Measurements from ENCODE around the gene GNAO1.

Gene GNAO1

DNA sequence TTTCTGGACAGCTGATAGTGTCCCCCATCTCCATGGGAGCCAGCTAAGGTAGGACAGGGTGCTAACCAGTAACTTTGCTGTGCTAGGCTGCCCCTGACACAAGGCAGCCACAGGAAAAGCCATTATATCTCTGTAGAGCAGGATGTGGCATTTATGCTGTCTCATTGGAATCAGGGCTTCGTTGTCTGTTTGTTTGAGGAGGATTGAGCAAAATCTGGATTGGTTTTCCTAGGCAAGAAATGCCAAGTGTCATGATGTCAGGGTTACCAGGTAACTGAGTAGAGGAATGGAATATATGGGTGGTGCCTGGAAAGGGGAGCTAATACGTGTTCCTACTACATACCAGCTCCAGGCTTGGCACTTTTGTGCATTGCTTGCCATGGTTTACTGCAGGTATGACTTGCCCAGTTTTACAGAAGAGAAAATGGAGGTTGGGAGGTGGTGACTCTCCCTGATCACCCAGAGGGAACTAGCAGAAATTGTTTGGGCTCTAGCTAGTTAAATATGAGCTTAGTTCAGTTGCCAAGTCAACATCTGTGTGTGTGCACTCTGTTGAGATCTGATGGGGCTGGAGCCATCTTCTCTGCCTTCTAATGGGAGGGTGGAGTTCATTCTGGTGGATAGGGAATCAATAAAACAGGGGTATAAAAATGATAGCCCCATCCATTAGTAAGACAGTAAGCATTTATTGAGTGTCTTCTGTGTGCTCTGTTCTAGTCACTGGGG is 33.9 kb downstream of the GNAO1 start:
- no peak for TF ChIP-seq RARB (CRISPR knock-in tag; IDR thresholded peaks at IDR 0.05)
- TF ChIP-seq SNAI2 (CRISPR knock-in tag; IDR thresholded peaks at IDR 0.05): no peak
- TF ChIP-seq ZFP30 (CRISPR knock-in tag; IDR thresholded peaks at IDR 0.05): no peak
- no peak for ATAC-seq

DNA sequence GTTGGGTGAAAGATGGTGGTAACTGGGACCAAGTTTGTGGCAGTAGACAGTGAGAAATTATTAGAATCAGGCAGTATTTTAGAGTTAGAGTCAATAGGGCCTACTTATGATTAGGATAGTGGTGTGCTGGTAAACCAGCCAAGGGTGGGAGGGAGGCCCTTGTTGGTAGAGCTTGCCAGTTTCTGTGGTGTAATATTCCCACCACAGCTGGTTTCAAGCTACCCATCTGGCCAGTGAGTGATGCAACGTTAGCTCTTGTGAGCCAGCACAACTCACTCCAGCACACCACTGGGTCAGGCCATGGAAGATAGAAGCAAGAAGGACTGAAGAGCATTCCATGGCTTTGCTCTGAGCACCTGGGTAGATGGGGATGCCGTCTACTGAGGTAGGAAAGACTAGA is 34.9 kb downstream of the GNAO1 start:
- TF ChIP-seq CSDC2 (CRISPR knock-in tag; IDR thresholded peaks at IDR 0.05) (no peak), ARNTL (CRISPR knock-in tag; IDR thresholded peaks at IDR 0.05; ENCODE audit: borderline replicate concordance, low read depth) (no peak), RARB (CRISPR knock-in tag; IDR thresholded peaks at IDR 0.05) (no peak)
- ATAC-seq: no peak

DNA sequence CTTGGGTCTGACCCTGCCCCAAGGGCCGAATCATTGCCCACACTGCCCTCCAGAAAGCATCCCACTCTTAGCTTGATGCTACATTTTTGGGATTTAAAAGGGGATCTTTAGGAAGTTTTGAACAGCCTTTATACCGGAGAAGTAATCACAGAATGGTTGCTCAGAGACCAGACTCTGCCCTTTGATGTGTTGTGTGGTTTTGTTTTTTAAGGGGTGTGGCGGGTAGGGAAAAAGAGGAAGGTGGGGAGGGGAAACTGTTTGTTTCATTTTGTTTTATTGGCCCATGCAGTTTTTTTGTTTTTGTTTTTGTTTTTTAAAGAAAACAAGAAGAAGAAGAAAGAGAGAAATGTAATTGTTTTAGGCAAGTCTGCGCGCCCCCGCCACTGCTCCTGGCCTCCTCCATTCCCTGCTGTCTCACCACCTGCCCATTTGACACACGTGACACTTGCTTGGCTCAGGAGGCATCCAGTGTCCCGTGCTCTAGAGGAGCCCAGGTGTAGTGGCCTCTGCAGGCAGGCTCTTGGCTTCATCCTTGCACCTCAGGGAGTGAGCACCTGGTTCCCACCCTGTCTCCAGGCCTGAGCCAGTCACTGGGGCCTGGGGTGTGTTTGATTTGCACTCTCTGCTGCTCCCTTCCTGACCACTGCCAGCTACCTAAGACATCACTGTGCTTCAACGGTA is 35.7 kb downstream of the GNAO1 start:
- TF ChIP-seq ARNTL (CRISPR knock-in tag; IDR thresholded peaks at IDR 0.05; ENCODE audit: borderline replicate concordance, low read depth) (no peak), PPARA (CRISPR knock-in tag; IDR thresholded peaks at IDR 0.05; ENCODE audit: borderline replicate concordance) (no peak), OSR1 (CRISPR knock-in tag; IDR thresholded peaks at IDR 0.05) (no peak), ZFP3 (CRISPR knock-in tag; IDR thresholded peaks at IDR 0.05) (no peak), BACH2 (CRISPR knock-in tag; IDR thresholded peaks at IDR 0.05; ENCODE audit: borderline replicate concordance) (no peak), ESRRG (CRISPR knock-in tag; IDR thresholded peaks at IDR 0.05) (no peak), TCF4 (CRISPR knock-in tag; IDR thresholded peaks at IDR 0.05; ENCODE audit: borderline replicate concordance) (no peak), ZNF565 (CRISPR knock-in tag; conservative IDR thresholded peaks at IDR 0.05; ENCODE audit: low read depth) (no peak), ZFP30 (CRISPR knock-in tag; IDR thresholded peaks at IDR 0.05) (no peak)
- TF ChIP-seq, protein P1, sequence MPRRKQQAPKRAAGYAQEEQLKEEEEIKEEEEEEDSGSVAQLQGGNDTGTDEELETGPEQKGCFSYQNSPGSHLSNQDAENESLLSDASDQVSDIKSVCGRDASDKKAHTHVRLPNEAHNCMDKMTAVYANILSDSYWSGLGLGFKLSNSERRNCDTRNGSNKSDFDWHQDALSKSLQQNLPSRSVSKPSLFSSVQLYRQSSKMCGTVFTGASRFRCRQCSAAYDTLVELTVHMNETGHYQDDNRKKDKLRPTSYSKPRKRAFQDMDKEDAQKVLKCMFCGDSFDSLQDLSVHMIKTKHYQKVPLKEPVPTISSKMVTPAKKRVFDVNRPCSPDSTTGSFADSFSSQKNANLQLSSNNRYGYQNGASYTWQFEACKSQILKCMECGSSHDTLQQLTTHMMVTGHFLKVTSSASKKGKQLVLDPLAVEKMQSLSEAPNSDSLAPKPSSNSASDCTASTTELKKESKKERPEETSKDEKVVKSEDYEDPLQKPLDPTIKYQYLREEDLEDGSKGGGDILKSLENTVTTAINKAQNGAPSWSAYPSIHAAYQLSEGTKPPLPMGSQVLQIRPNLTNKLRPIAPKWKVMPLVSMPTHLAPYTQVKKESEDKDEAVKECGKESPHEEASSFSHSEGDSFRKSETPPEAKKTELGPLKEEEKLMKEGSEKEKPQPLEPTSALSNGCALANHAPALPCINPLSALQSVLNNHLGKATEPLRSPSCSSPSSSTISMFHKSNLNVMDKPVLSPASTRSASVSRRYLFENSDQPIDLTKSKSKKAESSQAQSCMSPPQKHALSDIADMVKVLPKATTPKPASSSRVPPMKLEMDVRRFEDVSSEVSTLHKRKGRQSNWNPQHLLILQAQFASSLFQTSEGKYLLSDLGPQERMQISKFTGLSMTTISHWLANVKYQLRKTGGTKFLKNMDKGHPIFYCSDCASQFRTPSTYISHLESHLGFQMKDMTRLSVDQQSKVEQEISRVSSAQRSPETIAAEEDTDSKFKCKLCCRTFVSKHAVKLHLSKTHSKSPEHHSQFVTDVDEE (CRISPR knock-in tag; IDR thresholded peaks at IDR 0.05): no peak
- TF ChIP-seq, protein P2, sequence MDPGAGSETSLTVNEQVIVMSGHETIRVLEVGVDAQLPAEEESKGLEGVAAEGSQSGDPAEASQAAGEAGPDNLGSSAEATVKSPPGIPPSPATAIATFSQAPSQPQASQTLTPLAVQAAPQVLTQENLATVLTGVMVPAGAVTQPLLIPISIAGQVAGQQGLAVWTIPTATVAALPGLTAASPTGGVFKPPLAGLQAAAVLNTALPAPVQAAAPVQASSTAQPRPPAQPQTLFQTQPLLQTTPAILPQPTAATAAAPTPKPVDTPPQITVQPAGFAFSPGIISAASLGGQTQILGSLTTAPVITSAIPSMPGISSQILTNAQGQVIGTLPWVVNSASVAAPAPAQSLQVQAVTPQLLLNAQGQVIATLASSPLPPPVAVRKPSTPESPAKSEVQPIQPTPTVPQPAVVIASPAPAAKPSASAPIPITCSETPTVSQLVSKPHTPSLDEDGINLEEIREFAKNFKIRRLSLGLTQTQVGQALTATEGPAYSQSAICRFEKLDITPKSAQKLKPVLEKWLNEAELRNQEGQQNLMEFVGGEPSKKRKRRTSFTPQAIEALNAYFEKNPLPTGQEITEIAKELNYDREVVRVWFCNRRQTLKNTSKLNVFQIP (CRISPR knock-in tag; IDR thresholded peaks at IDR 0.05; ENCODE audit: borderline replicate concordance, low read depth): no peak
- TF ChIP-seq, protein P3, sequence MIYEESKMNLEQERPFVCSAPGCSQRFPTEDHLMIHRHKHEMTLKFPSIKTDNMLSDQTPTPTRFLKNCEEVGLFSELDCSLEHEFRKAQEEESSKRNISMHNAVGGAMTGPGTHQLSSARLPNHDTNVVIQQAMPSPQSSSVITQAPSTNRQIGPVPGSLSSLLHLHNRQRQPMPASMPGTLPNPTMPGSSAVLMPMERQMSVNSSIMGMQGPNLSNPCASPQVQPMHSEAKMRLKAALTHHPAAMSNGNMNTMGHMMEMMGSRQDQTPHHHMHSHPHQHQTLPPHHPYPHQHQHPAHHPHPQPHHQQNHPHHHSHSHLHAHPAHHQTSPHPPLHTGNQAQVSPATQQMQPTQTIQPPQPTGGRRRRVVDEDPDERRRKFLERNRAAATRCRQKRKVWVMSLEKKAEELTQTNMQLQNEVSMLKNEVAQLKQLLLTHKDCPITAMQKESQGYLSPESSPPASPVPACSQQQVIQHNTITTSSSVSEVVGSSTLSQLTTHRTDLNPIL (CRISPR knock-in tag; IDR thresholded peaks at IDR 0.05; ENCODE audit: low read depth): no peak
- TF ChIP-seq, protein P4, sequence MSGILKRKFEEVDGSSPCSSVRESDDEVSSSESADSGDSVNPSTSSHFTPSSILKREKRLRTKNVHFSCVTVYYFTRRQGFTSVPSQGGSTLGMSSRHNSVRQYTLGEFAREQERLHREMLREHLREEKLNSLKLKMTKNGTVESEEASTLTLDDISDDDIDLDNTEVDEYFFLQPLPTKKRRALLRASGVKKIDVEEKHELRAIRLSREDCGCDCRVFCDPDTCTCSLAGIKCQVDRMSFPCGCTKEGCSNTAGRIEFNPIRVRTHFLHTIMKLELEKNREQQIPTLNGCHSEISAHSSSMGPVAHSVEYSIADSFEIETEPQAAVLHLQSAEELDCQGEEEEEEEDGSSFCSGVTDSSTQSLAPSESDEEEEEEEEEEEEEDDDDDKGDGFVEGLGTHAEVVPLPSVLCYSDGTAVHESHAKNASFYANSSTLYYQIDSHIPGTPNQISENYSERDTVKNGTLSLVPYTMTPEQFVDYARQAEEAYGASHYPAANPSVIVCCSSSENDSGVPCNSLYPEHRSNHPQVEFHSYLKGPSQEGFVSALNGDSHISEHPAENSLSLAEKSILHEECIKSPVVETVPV (CRISPR knock-in tag; IDR thresholded peaks at IDR 0.05): no peak
- no peak for ATAC-seq

DNA sequence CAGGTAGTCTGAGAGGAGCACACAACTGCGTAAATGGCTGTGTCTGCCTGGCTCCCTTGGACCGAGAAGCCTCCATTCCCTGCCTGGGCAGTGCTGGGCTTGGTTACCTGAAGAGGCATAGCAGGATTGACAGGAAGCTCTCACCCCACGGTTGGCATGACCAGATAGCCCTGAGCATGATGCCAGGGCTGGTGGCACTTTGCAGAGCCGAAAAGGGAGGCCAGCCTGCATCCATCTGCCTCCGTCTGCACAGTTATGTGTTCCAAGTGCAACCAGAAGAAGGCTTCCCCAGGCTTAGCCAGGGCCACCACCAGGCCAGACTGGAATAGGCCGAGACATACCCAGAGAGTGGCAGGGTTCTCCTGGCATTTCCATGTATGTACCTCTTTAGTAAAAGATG is 36.6 kb downstream of the GNAO1 start:
- ATAC-seq: no peak
- TF ChIP-seq PPARA (CRISPR knock-in tag; IDR thresholded peaks at IDR 0.05; ENCODE audit: borderline replicate concordance): no peak
- TF ChIP-seq, protein P4 (CRISPR knock-in tag; IDR thresholded peaks at IDR 0.05): no peak
- TF ChIP-seq ZFP3 (CRISPR knock-in tag; IDR thresholded peaks at IDR 0.05): no peak
- no peak for TF ChIP-seq ISL1 (CRISPR knock-in tag; IDR thresholded peaks at IDR 0.05)
- TF ChIP-seq TCF4 (CRISPR knock-in tag; IDR thresholded peaks at IDR 0.05; ENCODE audit: borderline replicate concordance): no peak
- no peak for TF ChIP-seq ZNF565 (CRISPR knock-in tag; conservative IDR thresholded peaks at IDR 0.05; ENCODE audit: low read depth)
- no peak for TF ChIP-seq OSR1 (CRISPR knock-in tag; IDR thresholded peaks at IDR 0.05)
- TF ChIP-seq, protein P2 (CRISPR knock-in tag; IDR thresholded peaks at IDR 0.05; ENCODE audit: borderline replicate concordance, low read depth): no peak
- TF ChIP-seq ESRRG (CRISPR knock-in tag; IDR thresholded peaks at IDR 0.05): no peak
- TF ChIP-seq CSDC2 (CRISPR knock-in tag; IDR thresholded peaks at IDR 0.05): no peak
- no peak for TF ChIP-seq TOX (CRISPR knock-in tag; IDR thresholded peaks at IDR 0.05; ENCODE audit: borderline replicate concordance)
- TF ChIP-seq ARNTL (CRISPR knock-in tag; IDR thresholded peaks at IDR 0.05; ENCODE audit: borderline replicate concordance, low read depth): no peak
- TF ChIP-seq, protein P5, sequence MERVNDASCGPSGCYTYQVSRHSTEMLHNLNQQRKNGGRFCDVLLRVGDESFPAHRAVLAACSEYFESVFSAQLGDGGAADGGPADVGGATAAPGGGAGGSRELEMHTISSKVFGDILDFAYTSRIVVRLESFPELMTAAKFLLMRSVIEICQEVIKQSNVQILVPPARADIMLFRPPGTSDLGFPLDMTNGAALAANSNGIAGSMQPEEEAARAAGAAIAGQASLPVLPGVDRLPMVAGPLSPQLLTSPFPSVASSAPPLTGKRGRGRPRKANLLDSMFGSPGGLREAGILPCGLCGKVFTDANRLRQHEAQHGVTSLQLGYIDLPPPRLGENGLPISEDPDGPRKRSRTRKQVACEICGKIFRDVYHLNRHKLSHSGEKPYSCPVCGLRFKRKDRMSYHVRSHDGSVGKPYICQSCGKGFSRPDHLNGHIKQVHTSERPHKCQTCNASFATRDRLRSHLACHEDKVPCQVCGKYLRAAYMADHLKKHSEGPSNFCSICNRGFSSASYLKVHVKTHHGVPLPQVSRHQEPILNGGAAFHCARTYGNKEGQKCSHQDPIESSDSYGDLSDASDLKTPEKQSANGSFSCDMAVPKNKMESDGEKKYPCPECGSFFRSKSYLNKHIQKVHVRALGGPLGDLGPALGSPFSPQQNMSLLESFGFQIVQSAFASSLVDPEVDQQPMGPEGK (CRISPR knock-in tag; IDR thresholded peaks at IDR 0.05; ENCODE audit: borderline replicate concordance): no peak
